ENCODE measurements around the gene FANCC.

GRCh38 chr9:95213117-95213516 is 104.4 kb downstream of the FANCC start:
- TF ChIP-seq, protein P1, sequence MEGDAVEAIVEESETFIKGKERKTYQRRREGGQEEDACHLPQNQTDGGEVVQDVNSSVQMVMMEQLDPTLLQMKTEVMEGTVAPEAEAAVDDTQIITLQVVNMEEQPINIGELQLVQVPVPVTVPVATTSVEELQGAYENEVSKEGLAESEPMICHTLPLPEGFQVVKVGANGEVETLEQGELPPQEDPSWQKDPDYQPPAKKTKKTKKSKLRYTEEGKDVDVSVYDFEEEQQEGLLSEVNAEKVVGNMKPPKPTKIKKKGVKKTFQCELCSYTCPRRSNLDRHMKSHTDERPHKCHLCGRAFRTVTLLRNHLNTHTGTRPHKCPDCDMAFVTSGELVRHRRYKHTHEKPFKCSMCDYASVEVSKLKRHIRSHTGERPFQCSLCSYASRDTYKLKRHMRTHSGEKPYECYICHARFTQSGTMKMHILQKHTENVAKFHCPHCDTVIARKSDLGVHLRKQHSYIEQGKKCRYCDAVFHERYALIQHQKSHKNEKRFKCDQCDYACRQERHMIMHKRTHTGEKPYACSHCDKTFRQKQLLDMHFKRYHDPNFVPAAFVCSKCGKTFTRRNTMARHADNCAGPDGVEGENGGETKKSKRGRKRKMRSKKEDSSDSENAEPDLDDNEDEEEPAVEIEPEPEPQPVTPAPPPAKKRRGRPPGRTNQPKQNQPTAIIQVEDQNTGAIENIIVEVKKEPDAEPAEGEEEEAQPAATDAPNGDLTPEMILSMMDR (conservative IDR thresholded peaks at IDR 0.05; ENCODE audit: low read depth, low read length), result no peak
- no peak for TF ChIP-seq EZH2 (IDR thresholded peaks at IDR 0.05; ENCODE audit: borderline replicate concordance, low read depth, low read length, poor library complexity, severe bottlenecking)
